GM19467 (cell line): ENCODE measurements around the gene RBCK1.
A peak's percentile ranks its signal among the peaks of the same experiment; 100 is the strongest.
"Not testable (repeated sequence)": the region's sequence is repeated elsewhere in the genome, so short reads cannot be mapped to it uniquely, and the experiment has no call there.

ENCODE experiments used
- ATAC-seq: cut with Tn5 transposase; IDR thresholded peaks from one replicate; pipeline ENCODE4 v1.9.1; 2021; ENCODE audit warnings: mild to moderate bottlenecking, moderate library complexity; ENCODE audit not compliant: unreplicated experiment

The RBCK1 gene

DNA sequence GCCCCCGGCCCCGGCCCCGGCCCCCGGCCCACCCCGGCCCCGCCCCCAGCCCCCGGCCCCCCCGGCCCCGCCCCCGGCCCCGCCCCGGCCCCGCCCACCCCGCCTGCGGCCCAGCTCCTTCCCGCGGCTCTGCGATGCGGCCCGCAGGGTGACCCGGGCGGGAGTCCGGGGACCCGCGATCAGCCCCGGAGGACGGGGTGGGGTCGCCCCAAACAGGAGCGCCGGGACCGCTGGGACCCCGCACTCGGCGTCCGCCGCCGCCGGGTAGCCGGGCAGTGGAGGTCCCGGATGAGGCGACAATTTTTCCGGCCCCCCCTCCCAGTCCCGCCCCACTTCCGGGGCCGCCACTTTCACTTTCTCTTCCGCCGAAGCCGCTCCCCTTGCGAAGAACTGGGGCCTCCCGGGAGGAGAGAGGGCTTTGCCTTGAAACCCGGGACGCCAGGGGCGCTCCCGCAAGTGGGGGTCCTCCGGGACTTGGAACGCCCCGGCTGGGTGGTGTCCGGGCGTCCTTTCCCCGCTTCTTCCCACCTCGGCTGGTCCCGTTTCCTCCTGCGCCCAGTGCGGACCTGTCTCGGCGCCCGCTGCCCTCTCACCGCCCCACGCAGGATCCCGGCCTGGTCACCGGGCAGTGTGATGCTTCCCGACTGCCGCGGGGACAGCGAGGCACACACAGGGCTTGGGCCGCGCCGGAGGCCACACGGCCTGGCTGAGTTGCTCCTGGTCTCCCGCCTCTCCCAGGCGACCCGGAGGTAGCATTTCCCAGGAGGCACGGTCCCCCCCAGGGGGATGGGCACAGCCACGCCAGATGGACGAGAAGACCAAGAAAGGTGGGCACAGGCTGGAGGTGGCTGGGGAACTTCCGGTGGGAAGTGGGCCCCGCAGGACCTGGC, at the start of gene RBCK1:
Gene RBCK1 (plus strand): TSS at position 347 of the 890 bp plus-strand sequence. CDS start 459 bp downstream, at position 806.
- ATAC-seq = peak; percentile 60

DNA sequence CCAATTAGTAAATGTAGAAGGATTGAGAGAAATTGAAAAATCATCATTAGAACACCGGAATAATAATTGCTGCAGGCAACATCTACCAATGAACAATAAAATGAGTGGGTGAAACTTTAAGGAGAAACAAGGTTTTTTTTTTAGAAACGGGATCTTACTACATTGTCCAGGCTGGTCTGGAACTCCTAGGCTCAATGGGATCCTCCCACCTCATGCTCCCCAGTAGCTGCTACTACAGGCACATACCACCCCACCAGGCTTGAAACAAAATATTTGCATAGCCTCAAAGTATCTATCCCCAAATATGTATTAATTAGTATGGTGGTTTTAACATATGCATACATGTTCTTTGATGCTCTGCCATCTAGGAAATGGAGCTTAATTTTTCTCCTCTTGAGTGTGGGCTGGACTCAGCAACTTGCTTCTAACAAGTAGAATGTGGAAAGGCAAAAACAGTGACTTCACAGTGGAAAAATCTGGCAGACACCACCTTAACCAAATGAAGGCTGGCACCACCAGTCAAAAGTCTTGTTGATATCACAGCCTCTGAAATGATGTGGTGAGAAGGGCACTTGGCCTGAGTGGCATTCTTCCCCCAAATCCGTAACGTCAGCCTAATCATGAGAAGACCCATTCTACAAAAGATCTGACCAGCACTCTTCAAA, 49.1 kb upstream of the RBCK1 start:
- ATAC-seq = no peak

DNA sequence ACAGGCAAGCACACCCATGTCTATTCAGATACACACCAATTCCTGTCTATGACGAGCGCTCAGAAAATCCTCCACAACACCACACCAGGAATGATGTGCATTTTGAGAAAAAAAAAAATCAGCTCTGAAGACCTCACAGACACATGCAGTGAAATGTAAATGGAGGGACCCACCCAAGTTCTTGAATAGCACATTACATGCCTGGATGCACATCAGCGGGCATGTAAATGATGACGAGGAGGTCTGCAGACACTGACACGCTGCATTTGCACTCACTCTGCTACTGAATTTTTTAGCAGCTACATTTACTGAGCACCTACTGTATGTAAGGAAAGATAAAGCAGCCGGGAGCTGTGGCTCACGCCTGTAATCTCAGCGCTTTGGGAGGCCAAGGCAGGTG, 46.5 kb upstream of the RBCK1 start:
- ATAC-seq = no peak

DNA sequence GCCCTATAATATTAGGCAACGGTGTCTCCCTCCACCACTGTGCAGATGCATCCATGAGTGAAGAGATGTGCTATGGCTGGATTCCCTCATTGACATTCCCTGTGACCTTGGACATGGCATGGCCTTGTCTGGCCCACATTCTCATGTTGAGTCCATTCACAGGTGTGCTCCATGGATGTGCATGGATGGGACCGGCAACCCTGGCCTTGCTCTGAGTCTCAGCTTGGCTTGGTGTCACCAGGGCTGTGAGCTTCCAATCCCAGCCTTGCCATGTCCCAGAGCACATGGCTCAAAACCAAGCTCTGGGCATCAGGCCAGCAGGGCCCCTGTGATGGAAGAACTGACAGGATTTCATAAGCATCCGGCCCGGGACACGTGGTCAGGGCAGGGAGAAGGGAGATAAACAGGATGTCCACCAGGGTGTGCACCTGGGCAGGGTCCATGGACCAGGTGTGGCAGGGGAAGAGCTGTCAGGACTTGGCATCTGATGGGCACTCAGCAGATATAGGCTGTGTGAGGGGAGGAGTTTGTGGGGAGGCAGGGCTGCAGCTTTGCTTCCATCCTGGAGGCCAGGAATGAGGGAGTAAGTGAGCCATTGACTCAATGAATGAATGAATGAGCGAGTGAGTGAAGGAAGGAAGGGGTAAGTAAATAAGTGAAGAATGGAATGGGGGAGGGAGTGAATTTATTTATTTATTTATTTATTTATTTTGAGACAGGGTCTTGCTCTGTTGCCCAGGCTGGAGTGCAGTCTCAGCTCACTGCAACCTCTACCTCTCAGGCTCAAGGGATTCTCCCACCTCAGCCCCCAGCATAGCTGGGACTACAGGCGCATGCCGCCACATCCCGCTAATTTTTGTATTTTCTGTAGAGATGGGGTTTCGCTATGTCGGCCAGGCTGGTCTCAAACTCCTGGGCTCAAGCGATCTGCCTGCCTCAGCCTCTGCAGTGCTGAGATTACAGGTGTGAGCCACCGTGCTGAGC, 45.5 kb upstream of the RBCK1 start:
- ATAC-seq = no peak

DNA sequence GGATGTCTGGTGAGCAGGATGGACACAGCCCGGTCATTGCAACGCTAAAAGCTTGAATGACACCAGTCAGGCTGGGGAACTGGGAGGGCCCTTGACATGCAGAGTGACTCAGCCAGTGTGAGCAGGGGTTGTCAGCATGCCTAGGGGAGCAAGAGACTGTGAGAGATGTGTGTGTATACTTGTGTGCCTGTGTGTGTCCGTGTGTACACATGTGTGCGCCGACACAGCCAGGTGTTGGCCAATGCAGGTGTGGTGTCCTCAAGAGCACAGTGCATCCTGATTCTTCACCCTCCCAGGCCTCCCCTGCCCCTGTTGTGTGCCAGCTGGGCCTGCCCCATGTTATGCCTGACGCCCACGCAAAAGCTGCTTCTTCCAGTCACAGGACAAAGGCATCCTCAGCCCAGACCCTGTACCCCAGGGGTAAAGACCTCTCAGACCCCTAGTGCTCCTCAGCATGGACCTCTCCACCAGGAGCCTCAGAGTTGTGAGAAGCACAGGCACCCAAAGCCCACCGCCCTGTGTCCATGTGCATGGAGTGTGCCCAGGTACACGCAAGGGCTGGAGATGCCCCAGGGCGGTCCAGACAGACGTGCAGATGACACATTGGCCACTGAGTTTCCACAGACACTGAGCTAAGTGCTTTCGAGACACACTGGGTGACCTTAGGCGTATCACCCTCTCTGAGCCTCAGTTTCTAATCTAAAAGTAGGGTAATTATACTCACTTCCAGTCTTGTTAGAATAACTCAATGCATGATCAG, 44.6 kb upstream of the RBCK1 start:
- no peak for ATAC-seq

DNA sequence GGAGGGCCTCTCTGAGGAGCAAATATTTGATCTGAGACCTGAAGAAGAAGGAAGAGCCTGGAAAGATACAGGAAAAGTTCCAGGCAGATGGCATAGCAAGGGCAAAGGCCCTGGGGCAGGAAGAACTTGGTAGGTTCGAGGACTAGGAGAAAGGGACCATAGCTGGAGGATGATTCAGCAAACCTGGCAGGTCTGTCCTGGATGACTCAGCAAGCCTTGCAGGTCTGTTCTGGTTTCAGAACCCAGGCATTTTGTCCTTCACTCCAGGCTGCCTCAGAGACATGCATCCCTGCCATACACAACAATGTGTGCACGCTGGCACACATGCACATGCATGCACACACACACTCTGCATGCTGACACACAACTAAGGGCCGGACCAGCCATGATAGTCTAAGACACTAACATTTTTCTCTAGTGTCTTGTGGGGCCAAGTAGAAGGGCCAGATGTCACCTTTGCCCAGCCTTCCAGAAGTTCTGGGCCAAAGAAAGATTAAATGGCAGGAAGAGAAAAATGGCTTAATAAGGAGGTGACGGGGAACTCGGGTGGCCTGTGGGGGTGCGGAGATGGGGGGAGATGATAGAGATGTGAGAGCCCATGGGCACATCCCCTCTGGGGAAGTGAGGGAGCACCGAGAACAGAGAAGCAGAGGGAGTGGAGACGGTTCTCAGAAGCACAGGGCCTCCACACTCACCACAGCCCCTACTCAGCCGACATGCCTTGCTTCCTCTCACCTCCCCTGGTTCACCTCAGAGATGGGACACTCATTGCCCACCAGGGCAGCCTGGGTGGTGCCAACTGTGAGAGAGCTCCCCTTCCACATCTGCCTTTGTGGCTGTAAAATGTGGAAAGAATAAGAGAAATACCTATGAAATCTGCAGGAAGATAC, 42.9 kb upstream of the RBCK1 start:
- no peak for ATAC-seq

DNA sequence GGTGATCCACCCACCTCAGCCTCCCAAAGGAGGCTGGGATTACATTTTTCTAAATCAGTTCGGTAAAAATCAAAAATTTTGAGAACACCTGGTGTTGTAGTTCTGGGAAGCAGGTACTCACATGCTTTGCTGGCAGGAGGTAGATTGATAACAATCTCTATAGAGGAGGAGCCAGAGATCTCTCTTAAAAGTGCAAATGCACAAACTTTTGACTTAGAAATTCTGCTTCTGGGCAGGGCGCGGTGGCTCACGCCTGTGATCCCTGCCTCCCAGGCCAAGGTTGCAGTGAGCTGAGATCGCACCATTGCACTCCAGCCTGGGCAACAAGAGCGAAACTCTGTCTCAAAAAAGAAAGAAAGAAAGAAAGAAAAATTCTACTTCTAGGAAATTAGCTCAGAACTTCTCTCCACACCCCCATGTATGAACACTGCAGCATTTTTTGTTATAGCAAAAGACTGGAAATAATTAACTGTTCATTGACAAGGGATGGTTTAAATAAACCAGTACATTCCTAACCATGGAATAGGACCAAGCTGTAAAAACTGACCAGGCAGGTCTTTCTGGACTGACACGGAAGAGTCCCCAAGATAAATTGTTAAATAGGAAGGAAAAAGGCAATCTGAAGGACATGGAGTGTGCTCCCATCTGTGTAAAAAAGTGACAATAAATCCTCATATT, 41.9 kb upstream of the RBCK1 start:
- ATAC-seq = no peak

DNA sequence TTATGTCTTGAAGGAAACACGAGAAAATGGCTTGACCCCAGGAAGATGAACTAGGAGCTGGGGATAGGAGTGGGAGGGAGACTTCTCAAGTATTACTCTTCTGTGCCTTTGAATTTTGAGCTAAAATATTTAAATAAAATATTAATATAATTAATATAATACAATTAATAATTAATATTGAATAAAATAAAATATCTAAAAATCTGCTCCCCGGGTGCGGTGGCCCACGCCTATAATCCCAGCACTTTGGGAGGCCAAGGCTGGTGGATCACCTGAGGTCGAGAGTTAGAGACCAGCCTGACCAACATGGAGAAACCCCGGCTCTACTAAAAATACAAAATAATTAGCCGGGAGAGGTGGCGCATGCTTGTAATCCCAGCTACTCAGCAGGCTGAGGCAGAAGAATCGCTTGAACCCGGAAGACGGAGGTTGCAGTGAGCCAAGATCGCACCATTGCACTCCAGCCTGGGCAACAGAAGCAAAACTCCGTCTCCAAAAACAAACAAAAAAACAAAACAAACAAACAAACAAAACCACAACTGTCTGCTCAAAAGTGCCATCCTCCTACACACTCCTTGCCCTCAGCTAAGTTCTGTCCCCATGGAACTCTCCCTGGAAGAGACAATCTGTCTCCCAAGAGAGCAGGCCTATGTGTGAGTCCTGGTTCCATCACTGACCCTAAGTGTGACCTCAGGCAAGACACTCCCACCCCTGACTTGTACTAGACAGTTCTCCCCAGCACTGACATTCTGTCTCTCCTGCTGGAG, 41.2 kb upstream of the RBCK1 start:
- ATAC-seq = no peak

DNA sequence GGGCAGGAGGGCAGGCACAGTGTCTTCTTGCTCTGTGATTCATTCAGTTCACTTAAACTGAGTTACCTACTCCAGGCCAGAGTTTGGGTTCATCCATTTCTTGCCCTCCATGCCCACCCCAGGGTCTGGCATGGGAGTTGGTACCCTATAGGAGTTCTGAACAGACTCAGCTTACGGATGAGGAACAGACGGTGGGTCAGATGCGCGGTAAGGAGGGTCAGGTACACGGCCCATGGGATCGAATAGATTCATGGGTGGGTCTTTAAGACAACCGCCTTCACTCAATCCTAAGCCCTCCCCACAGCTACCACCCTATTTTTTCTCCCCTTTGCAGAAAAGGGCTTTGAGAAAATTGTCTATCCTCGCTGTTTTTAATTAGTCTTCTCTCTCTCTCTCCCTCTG, 40.6 kb upstream of the RBCK1 start:
- no peak for ATAC-seq

DNA sequence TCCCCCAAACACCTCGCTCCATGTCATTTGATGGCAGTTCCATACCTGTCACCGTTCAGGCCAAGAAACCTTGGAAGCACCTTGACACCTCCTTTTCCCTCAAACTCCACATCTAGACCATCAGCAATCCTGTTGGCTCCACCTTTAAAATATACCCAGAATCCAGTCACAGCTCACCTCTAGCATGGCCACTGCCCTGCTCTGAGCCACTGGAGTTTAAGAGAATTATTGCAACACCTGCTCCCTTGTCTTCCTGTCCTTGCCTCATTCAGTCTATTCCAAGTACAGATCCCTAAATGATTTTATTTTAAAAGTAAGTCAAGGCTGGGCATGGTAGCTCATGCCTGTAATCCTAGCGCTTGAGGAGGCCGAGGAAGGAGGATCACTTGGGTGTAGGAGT, 39.2 kb upstream of the RBCK1 start:
- no peak for ATAC-seq

DNA sequence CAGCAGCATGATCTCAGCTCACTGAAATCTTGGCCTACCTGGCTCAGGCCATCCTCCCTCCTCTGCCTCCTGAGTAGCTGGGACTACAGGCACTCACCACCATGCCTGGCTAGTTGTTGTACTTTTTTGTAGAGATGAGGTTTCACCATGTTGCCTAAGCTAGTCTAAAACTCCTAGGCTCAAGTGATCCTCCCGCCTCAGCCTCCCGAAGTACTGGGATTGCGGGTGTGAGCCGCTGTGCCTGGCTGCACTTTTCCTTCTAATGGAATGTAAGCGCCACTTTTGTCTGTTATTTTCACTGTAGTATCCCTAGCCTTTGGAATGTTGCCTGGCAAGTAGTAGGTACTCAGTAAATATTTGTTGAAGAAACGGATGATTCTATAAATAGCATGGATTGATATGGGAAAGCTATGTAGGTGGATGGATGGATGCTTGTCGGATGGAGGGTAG, 37.9 kb upstream of the RBCK1 start:
- no peak for ATAC-seq

DNA sequence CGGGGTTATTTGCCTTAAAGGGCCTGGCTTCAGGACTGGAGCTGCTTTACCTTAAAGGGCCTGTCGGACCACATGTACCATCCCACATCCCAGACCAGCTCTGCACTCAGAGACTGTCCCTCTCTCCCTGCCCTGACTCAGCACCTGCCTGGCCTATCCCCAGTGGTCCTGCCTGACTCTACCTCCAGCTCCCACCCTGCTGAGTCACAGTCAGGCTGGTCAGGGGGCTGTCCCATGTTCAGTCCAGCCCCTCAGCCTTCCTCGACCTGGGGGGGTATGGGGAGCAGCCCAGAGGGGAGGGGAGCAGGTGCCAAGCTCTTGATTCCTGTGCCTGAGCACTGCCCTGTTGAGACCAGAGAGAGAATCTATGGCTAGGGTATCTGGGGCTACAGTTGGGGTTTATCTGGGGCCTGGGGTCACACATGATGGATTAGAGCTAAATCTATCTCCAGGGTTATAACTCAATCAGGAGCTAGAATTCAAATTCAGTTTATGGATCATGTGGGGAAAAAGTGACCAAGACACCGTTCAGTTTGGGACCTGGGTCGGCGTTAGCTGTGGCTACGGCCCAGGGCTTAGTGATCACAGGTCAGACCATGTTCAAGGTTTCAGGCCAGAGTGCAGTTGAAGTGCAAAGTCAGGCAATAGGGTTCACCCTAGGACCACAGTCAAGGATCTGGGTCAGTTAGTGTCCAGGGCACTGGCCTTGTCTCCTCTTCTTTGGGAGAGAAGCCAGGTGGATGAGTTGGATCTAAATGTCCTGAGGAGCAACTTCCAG, 36.9 kb upstream of the RBCK1 start:
- ATAC-seq = no peak

DNA sequence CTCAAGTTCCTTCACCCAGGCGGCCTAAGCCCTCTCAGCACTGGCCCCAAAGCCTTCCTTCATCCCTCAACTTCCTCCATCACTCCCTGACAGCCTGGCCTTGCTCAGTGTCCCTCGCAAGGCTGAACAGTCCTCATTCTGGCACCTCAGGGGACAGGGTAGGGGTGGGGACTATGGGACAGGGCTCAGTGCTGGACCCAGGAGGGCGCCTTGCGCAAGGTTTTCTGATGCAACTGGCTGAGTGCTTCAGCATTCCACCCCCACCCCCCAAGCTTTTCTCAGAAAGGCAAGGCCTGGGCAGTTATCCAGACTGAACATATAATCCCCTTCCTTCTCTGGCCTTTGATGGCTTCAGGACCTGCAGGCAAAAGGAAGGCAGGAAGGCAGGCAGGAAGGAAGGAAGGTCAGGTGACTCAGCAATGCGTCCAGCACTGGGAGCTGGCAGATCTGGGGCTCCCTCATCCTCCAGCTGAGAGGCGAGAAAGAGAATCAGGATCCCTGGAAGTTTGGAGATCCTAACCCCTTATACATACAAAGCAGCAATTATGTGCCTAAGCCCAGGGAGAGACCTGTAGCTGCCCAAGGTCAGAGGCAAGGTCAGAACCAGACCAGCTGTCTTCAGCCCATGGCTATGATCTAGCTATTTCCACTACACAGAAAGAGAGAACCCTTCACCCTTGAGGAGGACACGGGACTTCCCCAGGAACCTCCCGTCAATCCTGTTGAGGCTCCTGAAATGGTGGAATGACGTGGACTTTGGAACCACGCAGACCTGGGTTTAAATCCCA, 36.1 kb upstream of the RBCK1 start:
- no peak for ATAC-seq

DNA sequence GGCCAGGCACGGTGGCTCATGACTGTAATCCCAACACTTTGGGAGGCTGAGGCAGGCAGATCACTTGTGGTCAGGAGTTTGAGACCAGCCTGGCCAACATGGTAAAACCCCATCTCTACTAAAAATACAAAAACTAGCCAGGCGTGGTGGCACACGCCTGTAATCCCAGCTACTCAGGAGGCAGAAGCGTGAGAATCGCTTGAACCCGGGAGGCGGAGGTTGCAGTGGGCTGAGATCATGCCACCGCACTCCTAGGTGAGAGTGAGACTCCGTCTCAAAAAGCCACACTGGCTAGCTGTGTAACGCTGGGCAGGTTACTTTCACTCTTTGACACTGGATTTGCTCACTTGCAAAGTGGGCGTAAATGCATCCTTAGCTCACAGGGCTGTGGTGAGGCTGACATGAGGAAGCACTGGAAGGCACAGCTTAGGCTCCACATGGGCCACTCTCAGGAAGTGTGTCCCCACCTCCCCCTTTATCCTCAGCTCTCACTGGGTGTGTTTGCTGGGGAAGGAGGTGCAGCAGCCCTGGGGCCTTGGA, 35.5 kb upstream of the RBCK1 start:
- not testable (repeated sequence) for ATAC-seq

DNA sequence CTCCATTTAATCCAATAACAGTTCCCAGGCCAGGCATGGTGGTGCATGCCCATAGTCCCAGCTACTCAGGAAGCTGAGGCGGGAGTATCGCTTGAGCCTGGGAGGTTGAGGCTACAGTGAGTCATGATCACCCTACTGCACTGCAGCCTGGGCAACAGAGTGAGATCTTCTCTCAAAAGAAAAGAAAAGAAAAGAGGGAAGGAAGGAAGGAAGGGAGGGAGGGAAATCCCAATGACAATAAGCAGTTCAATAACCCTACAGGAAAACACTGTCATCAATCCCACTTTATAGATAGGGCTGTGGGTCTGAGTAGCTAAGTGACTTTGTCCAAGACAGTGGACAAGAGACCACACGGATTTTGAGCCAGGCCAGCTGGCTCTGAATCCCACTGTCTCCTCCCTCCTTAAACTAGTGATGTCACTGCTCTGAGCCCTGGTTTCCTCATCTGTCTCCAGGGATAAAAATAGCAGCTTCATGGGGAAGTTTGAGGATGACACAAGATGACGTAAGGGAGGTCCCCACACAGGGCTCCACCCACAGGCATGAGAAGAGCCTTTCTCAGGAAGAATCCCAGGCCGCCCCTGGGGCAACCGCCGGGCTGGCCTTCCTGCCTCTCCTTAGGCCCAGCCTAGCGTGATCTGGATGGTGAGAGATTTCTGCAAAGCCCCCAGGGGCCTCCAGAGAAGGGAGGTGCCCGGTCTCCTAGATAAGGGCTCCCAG, 34.8 kb upstream of the RBCK1 start:
- ATAC-seq = no peak
